Heart left ventricle (tissue), 13 donors: ENCODE data around the gene PARP9.

Source experiments
- CTCF ChIP-seq, 12 donors: fragments of 200-600 bp; sonication (generic) in 4 of 12; IDR thresholded peaks; one replicate each; pipeline versions ENCODE4 v1.5.0 to v1.8.0; 2018 to 2022; ENCODE audit warnings: antibody characterized with exemption in 12 of 12, mild to moderate bottlenecking in 5 of 12
- POLR2A ChIP-seq, 2 donors: fragments of 450-650 bp; IDR thresholded peaks; one replicate each; pipeline ENCODE4 v1.6.1; 2017; ENCODE audit warnings: antibody characterized with exemption in 2 of 2, mild to moderate bottlenecking in 2 of 2, moderate library complexity in 2 of 2
- donor health status: ischemic (EF 13 %, LVEDD 7.1; RV severe dilation, severe dysfunction).
- donor health status: DM: no; HTN: yes; CAD: no.
- donor health status: DM: no; HTN: no; CAD: no.
- donor health status: ischemic (EF 25% LVEDD 6.9; RV normal size, moderate dysfunction).
- donor health status: ischemic (EF 25% LVEDD 5.7; RV mildly dilated, moderate dysfunction).
- donor health status: ischemic (EF 35%, LVEDD 5.7; RV mildly dilated, moderate dysfunction).
- donor health status: nonischemic (EF 11% LVEDD 7.7; RV severe dilation, severe dysfunction).
- donor health status: DM: yes; HTN: yes; CAD: no.
- donor health status: PGD.
- donor health status: ischemic (EF 29% LVEDD 5.4; RV normal size, mild dysfunction).
- donor health status: nonischemic (EF 23%, LVEDD 6.1; RV moderate dilation, normal function).

DNA sequence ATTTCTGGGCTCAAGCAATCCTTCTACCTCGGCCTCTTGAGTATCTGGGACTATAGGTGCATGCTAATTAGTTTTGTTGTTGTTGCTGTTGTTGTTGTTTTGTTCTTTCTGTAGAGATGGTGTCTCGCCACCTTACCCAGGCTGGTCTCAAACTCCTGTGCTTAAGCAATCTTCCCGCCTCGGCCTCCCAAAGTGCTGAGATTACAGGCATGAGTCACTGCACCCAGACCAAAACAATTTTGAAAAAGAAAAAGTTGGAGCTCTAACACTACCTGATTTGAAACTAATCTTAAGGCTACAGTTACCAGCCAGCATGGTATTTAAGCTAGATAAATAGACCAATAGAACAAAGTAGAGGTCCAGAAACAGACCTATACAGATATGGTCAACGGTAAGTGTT, 79.1 kb downstream of the PARP9 start:
- TF ChIP-seq CTCF (IDR thresholded peaks at IDR 0.05) (no peak), POLR2A (IDR thresholded peaks at IDR 0.05) (no peak)
